C4-2B (cell line): ENCODE results near the gene NVL.

Experiments
- CTCF ChIP-seq: fragments of 450-650 bp; conservative IDR thresholded peaks from 2 replicates; pipeline ENCODE4 v1.5.1; 2017; ENCODE audit warnings: mild to moderate bottlenecking
- ZFX ChIP-seq: fragments of 450-650 bp; IDR thresholded peaks from 2 replicates; pipeline ENCODE4 v1.6.1; 2017

- TF ChIP-seq CTCF (no peak), ZFX (no peak)
These were observed 128.1 kb downstream of the NVL start for GRCh38 chr1:224201853-224202252.
